Thoracic aorta (tissue), 2 donors: ENCODE measurements around the gene PJA2. TPM values are rescaled to one million over a fixed set of nuclear protein-coding genes. Genes with fewer than 3 reads are reported as not detected.

Source experiments
- ATAC-seq: fragments of 150-250 bp; one replicate; pipeline ENCODE4 v1.8.0; 2017; ENCODE audit warnings: low read depth; ENCODE audit not compliant: insufficient number of reproducible peaks, low FRiP score
- DNase-seq: peaks from one replicate; pipeline ENCODE4 v3.0.0-alpha.2; 2020; ENCODE audit warnings: low spot score
- H3K27ac ChIP-seq, 2 donors: fragments of 200-600 bp; sonication (generic); 1 replicate in 1 of 2; 2 replicates in 1 of 2; pipeline ENCODE4 v1.5.1; 2016; ENCODE audit warnings: mild to moderate bottlenecking in 2 of 2, moderate library complexity in 2 of 2
- H3K27me3 ChIP-seq: fragments of 200-600 bp; sonication (generic); replicated peaks from 2 replicates; pipeline ENCODE4 v1.6.0; 2016; ENCODE audit warnings: mild to moderate bottlenecking; ENCODE audit not compliant: insufficient read depth
- H3K36me3 ChIP-seq: fragments of 200-600 bp; sonication (generic); one replicate; pipeline ENCODE4 v1.5.1; 2016
- H3K4me1 ChIP-seq, 2 donors: fragments of 200-600 bp; sonication (generic); 1 replicate in 1 of 2; 2 replicates in 1 of 2; pipeline versions ENCODE4 v1.5.1 to v1.6.0; 2016; ENCODE audit warnings: low read depth in 2 of 2, mild to moderate bottlenecking in 1 of 2; ENCODE audit not compliant: control insufficient read depth in 1 of 2
- H3K4me3 ChIP-seq: fragments of 200-600 bp; sonication (generic); 2 replicates; pipeline ENCODE4 v1.5.1; 2016; ENCODE audit warnings: mild to moderate bottlenecking
- H3K9me3 ChIP-seq: fragments of 200-600 bp; sonication (generic); 2 replicates; pipeline ENCODE4 v1.5.1; 2016
- total RNA-seq, 2 donors: library from RNA; depleted of rRNA; stranded (reverse); fragments of >200 nt; gene quantifications; one replicate each; pipeline versions ENCODE4 v1.1.0 to v1.2.3, GENCODE V29; 2016
- TF ChIP-seq, protein P1 (sequence below): fragments of 200-600 bp; sonication (generic); IDR thresholded peaks from one replicate; pipeline ENCODE4 v1.5.1; 2019; ENCODE audit warnings: antibody characterized with exemption

The PJA2 gene
- total RNA-seq, 2 donors from 2014 or later, result 136 to 155 TPM

DNA sequence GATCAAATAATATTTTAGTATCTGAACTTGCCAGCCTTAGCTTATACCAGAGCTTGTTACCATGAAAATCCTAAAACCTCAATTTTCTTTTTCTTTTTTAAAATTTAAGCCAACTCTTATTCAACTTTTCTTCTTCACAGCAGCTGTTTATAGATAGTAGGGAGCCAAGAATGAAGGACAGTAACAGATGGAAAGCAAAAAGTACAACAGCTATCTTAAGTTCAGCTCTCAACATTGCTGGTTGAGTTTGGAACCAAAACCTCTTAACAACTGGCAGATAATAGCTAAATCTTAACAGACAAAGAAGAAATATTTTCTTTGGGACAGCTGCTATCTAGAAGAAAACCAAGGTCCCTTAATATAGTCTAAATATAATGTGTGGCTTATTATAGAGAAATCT lies 74.7 kb downstream of the PJA2 start:
- H3K36me3 ChIP-seq, result peaks cover 4% of the 10 kb centered on the region
- DNase-seq (no peak), ATAC-seq (no peak)
- no peak overlapping the region for H3K27ac ChIP-seq
- H3K9me3 ChIP-seq, result no peaks in the 10 kb centered on the region
- H3K27me3 ChIP-seq, result no peaks in the 10 kb centered on the region
- peaks cover 0 to 18% of the 10 kb centered on the region in 2 donors for H3K4me1 ChIP-seq
- TF ChIP-seq, protein P1, sequence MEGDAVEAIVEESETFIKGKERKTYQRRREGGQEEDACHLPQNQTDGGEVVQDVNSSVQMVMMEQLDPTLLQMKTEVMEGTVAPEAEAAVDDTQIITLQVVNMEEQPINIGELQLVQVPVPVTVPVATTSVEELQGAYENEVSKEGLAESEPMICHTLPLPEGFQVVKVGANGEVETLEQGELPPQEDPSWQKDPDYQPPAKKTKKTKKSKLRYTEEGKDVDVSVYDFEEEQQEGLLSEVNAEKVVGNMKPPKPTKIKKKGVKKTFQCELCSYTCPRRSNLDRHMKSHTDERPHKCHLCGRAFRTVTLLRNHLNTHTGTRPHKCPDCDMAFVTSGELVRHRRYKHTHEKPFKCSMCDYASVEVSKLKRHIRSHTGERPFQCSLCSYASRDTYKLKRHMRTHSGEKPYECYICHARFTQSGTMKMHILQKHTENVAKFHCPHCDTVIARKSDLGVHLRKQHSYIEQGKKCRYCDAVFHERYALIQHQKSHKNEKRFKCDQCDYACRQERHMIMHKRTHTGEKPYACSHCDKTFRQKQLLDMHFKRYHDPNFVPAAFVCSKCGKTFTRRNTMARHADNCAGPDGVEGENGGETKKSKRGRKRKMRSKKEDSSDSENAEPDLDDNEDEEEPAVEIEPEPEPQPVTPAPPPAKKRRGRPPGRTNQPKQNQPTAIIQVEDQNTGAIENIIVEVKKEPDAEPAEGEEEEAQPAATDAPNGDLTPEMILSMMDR, result no peak
- no peak overlapping the region for H3K4me3 ChIP-seq

DNA sequence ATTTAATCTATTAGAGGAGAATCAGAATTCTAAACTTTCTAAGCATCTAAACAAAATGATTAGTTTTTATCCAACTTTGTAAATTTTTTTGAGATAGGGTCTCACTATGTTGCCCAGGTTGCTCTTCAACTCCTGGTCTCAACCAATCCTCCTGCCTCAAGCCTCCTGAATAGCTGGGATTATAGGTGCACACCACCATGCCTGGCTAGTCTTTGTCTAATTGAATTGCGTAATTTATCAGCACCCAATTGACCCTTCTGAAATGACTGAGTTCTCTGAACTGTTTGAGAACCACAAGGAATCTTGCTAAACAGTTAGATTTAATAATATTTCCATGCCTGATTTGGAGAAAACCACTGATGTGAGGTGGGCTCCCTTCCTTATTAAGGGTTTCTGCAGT lies 75.7 kb downstream of the PJA2 start:
- Histone ChIP-seq H3K4me3 (no peak overlapping the region), H3K9me3 (no peaks in the 10 kb centered on the region), H3K4me1 (peaks cover 0 to 27% of the 10 kb centered on the region in 2 donors), H3K27ac (no peak overlapping the region), H3K36me3 (peaks cover 4% of the 10 kb centered on the region), H3K27me3 (no peaks in the 10 kb centered on the region)
- DNase-seq (no peak), ATAC-seq (no peak)
- TF ChIP-seq, protein P1, result no peak

DNA sequence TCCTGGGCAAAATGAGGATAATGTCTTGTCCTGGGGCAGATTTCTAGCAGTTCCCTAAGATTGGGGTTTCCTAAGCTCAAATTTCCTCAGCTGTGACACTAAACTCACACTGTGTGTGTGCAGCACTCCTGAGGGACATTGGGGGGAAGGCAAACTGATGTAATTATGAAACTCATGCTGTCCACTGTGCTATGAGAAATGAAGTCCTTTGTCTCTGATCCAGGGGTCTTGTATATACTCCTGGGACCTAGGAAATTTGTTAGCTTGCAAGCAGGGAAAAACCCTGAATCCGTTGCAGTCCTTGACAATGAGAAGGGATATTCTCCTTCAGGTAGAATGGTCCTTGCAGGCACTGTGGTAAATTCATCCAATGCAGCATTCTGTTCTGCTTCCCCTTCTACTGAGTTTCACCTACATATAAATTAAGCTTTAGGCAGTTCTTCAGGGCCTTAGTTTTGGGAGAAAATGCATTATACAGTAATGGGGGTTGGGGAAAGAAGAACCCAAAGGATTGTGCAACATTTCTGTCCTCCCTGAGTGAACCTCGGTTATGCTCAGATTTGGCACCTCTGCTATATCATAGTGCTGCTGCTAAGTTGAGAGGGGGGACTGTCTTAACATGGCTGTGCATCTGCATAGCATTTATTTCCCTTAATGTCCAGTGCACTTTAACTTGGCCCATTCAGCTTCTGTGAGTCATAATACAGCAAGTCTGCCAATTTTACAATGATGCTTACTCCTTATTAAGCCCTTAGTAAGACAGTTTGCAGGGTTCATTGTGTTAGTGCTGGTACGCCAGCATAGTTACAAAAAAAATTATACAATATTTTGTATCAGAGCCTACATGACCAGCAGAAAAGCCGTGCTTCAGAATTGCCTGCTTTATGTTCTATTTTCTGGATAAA lies 80.2 kb downstream of the PJA2 start:
- H3K27me3 ChIP-seq, result no peaks in the 10 kb centered on the region
- no peak for DNase-seq
- no peak overlapping the region for H3K4me3 ChIP-seq
- H3K9me3 ChIP-seq, result no peaks in the 10 kb centered on the region
- H3K4me1 ChIP-seq, result peaks cover 21 to 58% of the 10 kb centered on the region in 2 donors
- no peaks in the 10 kb centered on the region for H3K36me3 ChIP-seq
- ATAC-seq, result no peak
- TF ChIP-seq, protein P1, result no peak
- H3K27ac ChIP-seq, result peak overlapping the region; percentile 25 to 36

DNA sequence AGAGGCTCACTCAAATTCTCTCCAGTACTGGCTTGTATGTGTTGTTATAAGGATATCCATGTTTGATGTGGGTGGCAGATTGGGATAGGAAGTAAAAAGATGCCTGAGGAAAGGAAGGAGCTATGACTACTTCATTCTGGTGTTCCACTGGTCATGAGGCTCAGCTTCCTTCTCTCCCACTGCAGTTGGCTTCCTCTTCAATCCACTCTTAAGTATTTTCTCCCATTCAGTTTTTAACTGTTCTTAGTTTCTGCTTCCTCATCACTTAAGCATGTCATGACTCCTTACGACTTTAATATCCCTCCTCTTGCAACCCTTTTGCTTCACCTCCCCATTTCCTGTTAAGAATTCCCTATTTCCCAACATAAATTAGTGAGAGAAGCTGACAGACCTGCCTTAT lies 81.1 kb downstream of the PJA2 start:
- TF ChIP-seq, protein P1, result no peak
- H3K36me3 ChIP-seq, result no peaks in the 10 kb centered on the region
- peaks cover 30 to 64% of the 10 kb centered on the region in 2 donors for H3K4me1 ChIP-seq
- H3K27me3 ChIP-seq, result no peaks in the 10 kb centered on the region
- DNase-seq (no peak), ATAC-seq (no peak)
- peak overlapping the region; percentile 35 to 37 for H3K27ac ChIP-seq
- no peaks in the 10 kb centered on the region for H3K9me3 ChIP-seq
- no peak overlapping the region for H3K4me3 ChIP-seq

DNA sequence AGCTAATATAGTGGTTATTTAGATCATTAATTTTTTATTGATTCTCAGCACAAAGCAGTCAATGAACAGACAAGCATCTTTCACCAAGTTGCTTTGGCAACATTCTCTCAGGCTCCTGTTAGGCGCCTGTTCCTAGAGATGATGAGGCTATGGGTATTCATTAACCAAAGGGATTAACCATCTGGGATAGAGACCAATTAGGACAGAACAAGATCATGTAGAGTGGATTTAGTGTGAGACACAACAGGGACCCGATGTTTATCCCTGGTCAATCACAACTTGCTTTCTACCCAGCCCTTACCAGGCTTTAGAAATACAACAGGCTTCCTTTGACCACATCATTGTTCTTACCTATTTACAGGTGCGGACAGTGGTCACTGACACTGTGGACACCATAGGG lies 82.2 kb downstream of the PJA2 start:
- Histone ChIP-seq H3K4me3 (no peak overlapping the region), H3K27ac (peak overlapping the region; percentile 24 to 51), H3K9me3 (no peaks in the 10 kb centered on the region), H3K4me1 (peaks cover 34 to 73% of the 10 kb centered on the region in 2 donors), H3K36me3 (no peaks in the 10 kb centered on the region), H3K27me3 (no peaks in the 10 kb centered on the region)
- DNase-seq (no peak), ATAC-seq (no peak)
- TF ChIP-seq, protein P1, result no peak
